ENCODE results near the gene CHAMP1. TPM values are rescaled to one million over a fixed set of nuclear protein-coding genes. Genes with fewer than 3 reads are reported as not detected.
A peak's percentile ranks its signal among the peaks of the same experiment; 100 is the strongest.
"Not testable (repeated sequence)": the region's sequence is repeated elsewhere in the genome, so short reads cannot be mapped to it uniquely, and the experiment has no call there.

Gene CHAMP1
- total and polyA plus RNA-seq, 2 donors = 5.7 to 8.7 TPM

GRCh38 chr13:114338959-114339358 is 24.7 kb downstream of the CHAMP1 start:
- Histone ChIP-seq H3K4me3 (ENCODE audit: low read length in 2 of 2) (no peak overlapping the region), H3K27me3 (ENCODE audit: control insufficient read depth in 2 of 2, insufficient read depth in 1 of 2, low read length in 1 of 2) (no peaks in the 10 kb centered on the region), H3K36me3 (ENCODE audit: control insufficient read depth in 2 of 2, insufficient read depth in 2 of 2, low read length in 1 of 2) (no peaks in the 10 kb centered on the region), H3K4me1 (ENCODE audit: control insufficient read depth in 2 of 2, insufficient read depth in 2 of 2, low read length in 2 of 2) (peaks cover 10 to 22% of the 10 kb centered on the region in 2 donors), H3K27ac (ENCODE audit: low read depth in 1 of 2, low read length in 1 of 2) (no peak overlapping the region), H3K9me3 (ENCODE audit: control insufficient read depth in 2 of 2, insufficient read depth in 1 of 2, low read length in 1 of 2) (no peaks in the 10 kb centered on the region)
- WGBS = 97% methylated on average over 5 of the region's 5 CpGs
- no peak for DNase-seq (ENCODE audit: low read depth in 6 of 9, low spot score in 9 of 9)

- H3K9me3 ChIP-seq (ENCODE audit: control insufficient read depth in 2 of 2, insufficient read depth in 1 of 2, low read length in 1 of 2) = no peaks in the 10 kb centered on the region
- WGBS = 43% methylated on average over 10 of the region's 10 CpGs
- H3K27ac ChIP-seq (ENCODE audit: low read depth in 1 of 2, low read length in 1 of 2) = no peak overlapping the region
- DNase-seq (ENCODE audit: low read depth in 6 of 9, low spot score in 9 of 9) = peak in 2 of 9 donors; percentile 44 to 69
- H3K4me1 ChIP-seq (ENCODE audit: control insufficient read depth in 2 of 2, insufficient read depth in 2 of 2, low read length in 2 of 2) = peaks cover 10 to 22% of the 10 kb centered on the region in 2 donors
- no peaks in the 10 kb centered on the region for H3K27me3 ChIP-seq (ENCODE audit: control insufficient read depth in 2 of 2, insufficient read depth in 1 of 2, low read length in 1 of 2)
- H3K36me3 ChIP-seq (ENCODE audit: control insufficient read depth in 2 of 2, insufficient read depth in 2 of 2, low read length in 1 of 2) = no peaks in the 10 kb centered on the region
- H3K4me3 ChIP-seq (ENCODE audit: low read length in 2 of 2) = no peak overlapping the region
Observed at GRCh38 chr13:114339857-114340534, 25.7 kb downstream of the CHAMP1 start.

GRCh38 chr13:114341003-114341777 is 26.9 kb downstream of the CHAMP1 start:
- H3K4me1 ChIP-seq (ENCODE audit: control insufficient read depth in 2 of 2, insufficient read depth in 2 of 2, low read length in 2 of 2) = peaks cover 10 to 22% of the 10 kb centered on the region in 2 donors
- WGBS = 82% methylated on average over 14 of the region's 14 CpGs
- H3K36me3 ChIP-seq (ENCODE audit: control insufficient read depth in 2 of 2, insufficient read depth in 2 of 2, low read length in 1 of 2) = no peaks in the 10 kb centered on the region
- no peak overlapping the region for H3K4me3 ChIP-seq (ENCODE audit: low read length in 2 of 2)
- peaks cover 0 to 1% of the 10 kb centered on the region in 2 donors for H3K27me3 ChIP-seq (ENCODE audit: control insufficient read depth in 2 of 2, insufficient read depth in 1 of 2, low read length in 1 of 2)
- no peak overlapping the region for H3K27ac ChIP-seq (ENCODE audit: low read depth in 1 of 2, low read length in 1 of 2)
- peak in 1 of 9 donors; percentile 31 for DNase-seq (ENCODE audit: low read depth in 6 of 9, low spot score in 9 of 9)
- no peaks in the 10 kb centered on the region for H3K9me3 ChIP-seq (ENCODE audit: control insufficient read depth in 2 of 2, insufficient read depth in 1 of 2, low read length in 1 of 2)

- 77% methylated on average over 3 of the region's 3 CpGs for WGBS
- not testable (repeated sequence) for DNase-seq (ENCODE audit: low read depth in 6 of 9, low spot score in 9 of 9); H3K4me3 ChIP-seq (ENCODE audit: low read length in 2 of 2); H3K36me3 ChIP-seq (ENCODE audit: control insufficient read depth in 2 of 2, insufficient read depth in 2 of 2, low read length in 1 of 2); H3K27me3 ChIP-seq (ENCODE audit: control insufficient read depth in 2 of 2, insufficient read depth in 1 of 2, low read length in 1 of 2); H3K9me3 ChIP-seq (ENCODE audit: control insufficient read depth in 2 of 2, insufficient read depth in 1 of 2, low read length in 1 of 2); H3K4me1 ChIP-seq (ENCODE audit: control insufficient read depth in 2 of 2, insufficient read depth in 2 of 2, low read length in 2 of 2); H3K27ac ChIP-seq (ENCODE audit: low read depth in 1 of 2, low read length in 1 of 2)
Observed at GRCh38 chr13:114347256-114347655, 33.0 kb downstream of the CHAMP1 start.

GRCh38 chr13:114352763-114353162 is 38.5 kb downstream of the CHAMP1 start:
- peaks cover 1 to 10% of the 10 kb centered on the region in 2 donors for H3K9me3 ChIP-seq (ENCODE audit: control insufficient read depth in 2 of 2, insufficient read depth in 1 of 2, low read length in 1 of 2)
- not testable (repeated sequence) for H3K4me1 ChIP-seq (ENCODE audit: control insufficient read depth in 2 of 2, insufficient read depth in 2 of 2, low read length in 2 of 2); H3K27me3 ChIP-seq (ENCODE audit: control insufficient read depth in 2 of 2, insufficient read depth in 1 of 2, low read length in 1 of 2); H3K4me3 ChIP-seq (ENCODE audit: low read length in 2 of 2); H3K36me3 ChIP-seq (ENCODE audit: control insufficient read depth in 2 of 2, insufficient read depth in 2 of 2, low read length in 1 of 2); H3K27ac ChIP-seq (ENCODE audit: low read depth in 1 of 2, low read length in 1 of 2)
- 81% methylated on average over 34 of the region's 34 CpGs for WGBS
- DNase-seq (ENCODE audit: low read depth in 6 of 9, low spot score in 9 of 9) = peak in 1 of 9 donors; percentile 12

- H3K27me3 ChIP-seq (ENCODE audit: control insufficient read depth in 2 of 2, insufficient read depth in 1 of 2, low read length in 1 of 2); DNase-seq (ENCODE audit: low read depth in 6 of 9, low spot score in 9 of 9); H3K4me3 ChIP-seq (ENCODE audit: low read length in 2 of 2); H3K27ac ChIP-seq (ENCODE audit: low read depth in 1 of 2, low read length in 1 of 2); H3K36me3 ChIP-seq (ENCODE audit: control insufficient read depth in 2 of 2, insufficient read depth in 2 of 2, low read length in 1 of 2); H3K4me1 ChIP-seq (ENCODE audit: control insufficient read depth in 2 of 2, insufficient read depth in 2 of 2, low read length in 2 of 2): not testable (repeated sequence)
- peaks cover 1 to 10% of the 10 kb centered on the region in 2 donors for H3K9me3 ChIP-seq (ENCODE audit: control insufficient read depth in 2 of 2, insufficient read depth in 1 of 2, low read length in 1 of 2)
- WGBS = 86% methylated on average over 38 of the region's 38 CpGs
Observed at GRCh38 chr13:114353382-114353781, 39.1 kb downstream of the CHAMP1 start.

Other genes starting within 250 kb of the CHAMP1 start
- 25.1 TPM for gene RASA3, start 181.9 kb upstream of the CHAMP1 start, total RNA-seq
- 23.8 TPM for gene RASA3, start 181.9 kb upstream of the CHAMP1 start, polyA plus RNA-seq
- 0.66 TPM for gene CFAP97D2, start 135.2 kb upstream of the CHAMP1 start, total RNA-seq
- gene CFAP97D2, start 135.2 kb upstream of the CHAMP1 start, polyA plus RNA-seq = 0.34 TPM
- gene CDC16, start 79.6 kb upstream of the CHAMP1 start, total RNA-seq = 45.5 TPM
- 125 TPM for gene CDC16, start 79.6 kb upstream of the CHAMP1 start, polyA plus RNA-seq
- 28.2 TPM for gene UPF3A, start 32.9 kb upstream of the CHAMP1 start, total RNA-seq
- gene UPF3A, start 32.9 kb upstream of the CHAMP1 start, polyA plus RNA-seq = 81.0 TPM